Right forelimb (tissue), 1 donor: ENCODE results near the gene SNAP25.

Source experiments
- DNase-seq: peaks from one replicate; pipeline ENCODE4 v3.0.0-alpha.2; 2018

Gene SNAP25

DNA sequence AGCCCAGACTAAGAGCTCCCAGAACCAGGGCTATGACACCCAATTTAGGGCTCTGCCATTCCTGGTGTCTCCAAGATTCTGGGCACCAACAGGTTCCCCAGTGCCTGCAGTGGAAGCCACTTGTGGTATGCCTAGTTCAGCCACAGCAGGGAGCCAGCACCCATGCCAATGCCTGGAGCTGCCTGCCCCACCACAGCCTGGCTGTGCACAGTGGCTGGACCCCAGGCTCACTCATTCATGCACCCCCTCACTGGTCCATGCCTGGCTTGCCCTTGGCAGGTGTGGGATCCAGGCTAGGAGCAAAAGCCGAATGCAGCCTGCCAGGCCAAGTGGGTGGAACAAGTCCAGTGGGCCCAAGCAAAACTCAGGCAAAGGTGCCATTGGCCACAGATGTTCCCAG, 123.5 kb downstream of the SNAP25 start:
- no peak for DNase-seq

DNA sequence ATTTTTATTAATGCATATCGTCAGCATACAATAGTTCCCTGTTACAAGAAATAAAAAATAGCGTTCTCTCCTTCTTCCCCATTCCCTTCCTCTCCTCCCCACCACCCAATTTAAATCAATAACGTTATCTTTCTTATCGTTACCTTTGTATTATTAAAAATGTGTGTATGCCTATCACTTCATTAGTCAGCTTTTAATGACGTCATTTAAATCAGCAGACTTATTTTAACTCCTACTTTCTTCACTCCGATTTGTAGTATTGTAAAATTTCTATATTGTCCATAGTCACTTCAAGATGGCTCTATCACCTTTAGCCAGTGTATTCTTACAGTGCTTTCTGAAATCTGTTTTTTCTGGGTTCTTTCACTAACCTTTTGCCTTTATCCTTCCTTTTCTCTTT, 126.3 kb downstream of the SNAP25 start:
- no peak for DNase-seq

DNA sequence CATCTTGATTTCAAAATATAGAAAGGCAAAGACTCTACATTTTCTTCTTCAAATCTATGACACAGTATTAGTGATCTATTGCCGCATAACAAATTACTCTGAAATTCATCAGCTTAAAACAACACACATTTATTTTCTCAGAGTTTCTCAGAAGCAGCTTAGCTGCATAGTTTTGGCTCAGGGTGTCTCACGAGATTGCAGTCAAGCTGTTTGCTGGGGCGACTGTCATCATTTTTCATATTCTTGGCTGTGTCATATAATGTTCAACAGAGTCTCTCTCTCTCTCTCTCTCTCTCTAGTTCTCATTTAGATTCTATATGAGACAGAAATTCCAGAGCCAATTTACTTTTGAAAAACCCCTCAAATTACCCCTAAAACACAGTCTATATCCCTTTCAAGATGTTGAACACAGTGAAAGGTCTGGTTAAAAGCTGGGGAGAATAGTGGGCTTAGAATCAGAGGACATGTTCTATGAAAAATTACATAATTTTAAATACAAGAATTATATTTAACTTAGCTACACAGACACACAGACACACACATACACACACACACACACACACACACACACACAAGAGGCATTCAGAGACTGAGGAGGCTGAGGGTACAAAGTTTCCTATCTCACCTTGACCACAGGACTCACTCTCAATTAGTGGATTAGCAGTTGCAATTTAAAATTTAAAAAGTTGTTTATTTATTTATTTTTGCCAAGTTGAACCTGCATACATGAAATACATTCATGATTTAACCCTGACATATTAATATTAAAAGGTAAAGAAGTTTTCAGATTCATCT, 128.7 kb downstream of the SNAP25 start:
- DNase-seq: no peak

DNA sequence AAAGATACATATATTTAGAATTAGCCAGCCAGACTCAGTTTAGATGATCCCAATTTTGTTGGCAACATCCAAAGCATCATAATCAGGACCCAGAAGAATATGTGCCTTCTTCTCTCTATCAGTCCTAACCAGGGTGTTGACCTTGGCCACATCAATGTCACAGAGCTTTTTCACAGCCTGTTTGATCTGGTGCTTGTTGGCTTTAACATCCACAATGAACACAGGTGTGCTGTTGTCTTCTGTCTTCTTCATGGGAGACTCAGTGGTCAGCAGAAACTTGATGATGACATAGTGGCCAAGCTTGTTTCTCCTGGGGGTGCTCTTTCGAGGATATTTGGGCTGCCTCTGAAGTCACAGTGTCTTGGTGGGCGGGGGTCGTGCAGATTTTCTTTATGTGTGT, 130.5 kb downstream of the SNAP25 start:
- no peak for DNase-seq

DNA sequence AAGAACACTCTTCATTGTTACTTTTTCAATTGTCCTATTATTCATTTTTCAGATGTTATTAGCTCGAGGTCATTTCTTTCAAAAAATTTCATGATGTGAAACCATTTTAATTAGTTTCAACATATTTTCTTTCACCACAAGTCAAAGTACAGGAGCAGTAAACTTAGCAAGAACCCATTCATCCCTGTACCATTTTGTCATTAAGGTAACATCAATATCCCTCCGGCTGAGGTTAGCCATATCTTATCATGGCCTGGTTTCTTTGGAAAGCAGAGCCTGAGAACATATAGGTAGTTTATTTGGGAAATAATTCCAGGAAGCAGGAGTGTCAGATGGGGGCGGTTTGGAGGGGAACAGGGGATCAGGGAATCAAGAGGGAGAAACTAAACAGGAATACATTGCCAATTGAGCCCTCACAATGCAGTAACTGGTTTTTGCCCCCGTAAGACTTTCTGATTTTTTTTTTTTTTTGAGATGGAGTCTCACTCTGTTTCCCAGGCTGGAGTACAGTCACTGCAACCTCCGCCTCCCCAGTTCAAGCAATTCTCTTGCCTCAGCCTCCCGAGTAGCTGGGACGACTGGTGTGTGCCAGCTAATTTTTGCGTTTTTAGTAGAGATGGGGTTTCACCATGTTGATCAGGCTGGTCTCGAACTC, 131.7 kb downstream of the SNAP25 start:
- no peak for DNase-seq

DNA sequence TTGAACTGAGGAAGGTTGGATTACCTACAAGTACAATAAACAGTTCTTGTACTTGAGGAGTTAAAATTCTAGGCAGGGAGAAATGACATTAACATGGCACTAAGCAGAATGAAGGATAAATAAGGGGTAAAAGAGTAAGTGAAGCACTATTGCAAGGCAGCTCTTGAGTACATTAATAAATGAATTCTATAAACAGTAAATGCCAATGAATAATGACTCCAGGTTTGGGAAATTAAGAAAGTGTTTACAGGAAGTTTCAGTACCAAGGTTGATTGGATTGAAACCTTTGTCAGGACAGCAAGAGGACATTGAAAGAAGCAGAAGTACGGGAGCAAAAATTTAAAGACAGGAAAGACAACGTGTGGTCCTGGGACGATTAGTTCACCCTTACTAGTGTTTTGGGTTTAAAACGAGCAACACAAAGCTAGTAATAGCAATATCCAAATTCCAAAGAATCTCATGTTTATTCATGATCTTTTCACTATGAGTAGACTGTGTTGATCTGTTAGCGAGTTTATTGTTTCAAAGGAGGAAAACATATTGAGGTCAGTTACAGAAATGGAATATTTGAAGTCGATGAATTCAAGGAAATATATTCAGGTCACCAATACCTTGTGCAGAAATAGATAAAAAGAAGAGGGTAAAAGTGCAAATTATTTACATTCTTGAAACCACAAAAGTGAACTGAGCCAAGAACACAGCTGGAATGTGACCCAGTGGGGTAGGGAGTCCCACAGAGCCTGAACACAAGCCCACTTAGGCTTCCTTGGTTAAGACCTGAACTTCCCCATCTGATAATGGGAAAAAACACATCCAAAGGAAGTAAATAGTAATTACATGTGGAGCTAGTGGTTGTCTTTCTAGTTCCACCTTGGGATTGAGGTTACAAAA, 134.5 kb downstream of the SNAP25 start:
- DNase-seq: no peak

DNA sequence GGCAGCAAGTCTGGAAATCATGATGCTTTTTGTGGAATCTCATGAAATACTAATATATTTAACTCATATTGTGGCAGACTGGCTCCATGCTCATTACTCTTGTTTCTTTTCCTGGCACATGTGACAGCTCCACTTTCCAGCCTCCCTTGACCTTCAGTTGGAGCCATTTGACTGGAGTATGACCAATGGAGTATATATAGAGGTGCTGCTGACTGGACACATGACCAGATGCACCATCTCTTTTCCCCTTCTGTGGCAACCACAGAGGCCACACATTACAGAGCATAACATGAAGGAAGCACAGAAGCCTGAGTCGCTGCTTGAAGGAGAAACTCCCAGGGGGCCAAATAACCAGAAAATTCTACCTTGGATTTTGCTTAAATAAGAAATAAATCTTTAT, 138.0 kb downstream of the SNAP25 start:
- DNase-seq: no peak
